ENCODE measurements around the gene UST.
"Not testable (repeated sequence)": the region's sequence is repeated elsewhere in the genome, so short reads cannot be mapped to it uniquely, and the experiment has no call there.

UST gene

GRCh38 chr6:148836751-148837150, 89.9 kb downstream of the UST start:
- no peak for DNase-seq (ENCODE audit: low read depth in 3 of 3)

DNA sequence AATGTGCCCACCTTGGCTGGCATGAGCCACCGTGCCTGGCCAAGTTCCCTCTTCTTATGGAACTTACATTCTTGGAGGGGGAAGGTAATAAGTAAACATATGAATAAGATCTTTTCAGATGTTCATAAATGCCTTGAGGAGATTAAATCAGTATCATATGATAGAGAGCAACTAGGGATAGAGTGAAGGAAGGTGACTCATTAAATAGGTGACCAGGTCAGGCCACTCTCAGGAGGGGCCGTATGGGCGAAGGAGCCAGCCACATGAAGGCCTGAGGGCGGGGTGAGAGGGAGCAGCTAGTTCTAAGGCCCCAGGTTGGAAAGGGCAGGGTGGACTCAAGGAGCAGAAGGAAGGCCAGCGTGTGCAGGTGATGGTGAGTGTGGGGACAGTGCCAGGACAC, 91.1 kb downstream of the UST start:
- DNase-seq (ENCODE audit: low read depth in 3 of 3), result no peak

DNA sequence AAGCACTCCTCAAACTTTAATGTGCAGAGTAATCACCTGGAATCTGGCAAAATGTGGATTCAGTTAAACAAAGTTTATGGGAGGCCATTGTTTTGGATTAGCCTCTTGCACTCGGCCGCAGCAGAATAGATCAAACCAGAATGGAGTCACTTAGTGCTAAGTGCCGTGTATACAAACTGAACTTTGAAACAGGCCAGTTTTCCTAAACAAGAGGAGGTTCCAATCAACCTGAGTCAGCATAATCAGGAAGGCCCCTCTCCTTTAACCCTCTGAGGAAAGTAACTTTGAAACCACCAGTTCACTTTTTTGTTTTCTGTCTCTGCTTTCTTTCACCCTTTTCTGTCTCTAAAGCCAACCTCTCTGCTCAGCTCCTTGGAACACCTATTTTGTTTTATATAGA, 92.2 kb downstream of the UST start:
- no peak for DNase-seq (ENCODE audit: low read depth in 3 of 3)

- no peak for DNase-seq (ENCODE audit: low read depth in 3 of 3)
These were observed 93.4 kb downstream of the UST start for GRCh38 chr6:148840256-148840655.

GRCh38 chr6:148842296-148843019, 95.6 kb downstream of the UST start:
- no peak for DNase-seq (ENCODE audit: low read depth in 3 of 3)

DNA sequence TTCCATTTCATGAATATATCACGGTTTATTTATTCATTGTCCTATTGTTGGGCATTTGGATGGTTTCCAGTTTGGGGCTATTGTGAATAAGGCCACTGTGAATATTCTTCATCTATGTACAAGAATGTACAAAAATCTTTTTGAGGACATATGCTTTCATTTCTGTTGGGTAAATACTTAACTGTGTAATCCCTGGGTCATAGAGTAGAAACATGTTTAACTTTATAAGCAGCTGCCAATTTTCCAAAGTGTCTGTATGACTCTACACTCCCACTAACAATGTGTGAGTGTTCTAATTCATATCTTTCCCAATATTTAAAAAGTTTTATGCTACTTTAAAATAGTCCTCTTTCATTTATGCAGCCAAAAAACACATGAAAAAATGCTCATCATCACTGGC, 98.6 kb downstream of the UST start:
- no peak for DNase-seq (ENCODE audit: low read depth in 3 of 3)

DNA sequence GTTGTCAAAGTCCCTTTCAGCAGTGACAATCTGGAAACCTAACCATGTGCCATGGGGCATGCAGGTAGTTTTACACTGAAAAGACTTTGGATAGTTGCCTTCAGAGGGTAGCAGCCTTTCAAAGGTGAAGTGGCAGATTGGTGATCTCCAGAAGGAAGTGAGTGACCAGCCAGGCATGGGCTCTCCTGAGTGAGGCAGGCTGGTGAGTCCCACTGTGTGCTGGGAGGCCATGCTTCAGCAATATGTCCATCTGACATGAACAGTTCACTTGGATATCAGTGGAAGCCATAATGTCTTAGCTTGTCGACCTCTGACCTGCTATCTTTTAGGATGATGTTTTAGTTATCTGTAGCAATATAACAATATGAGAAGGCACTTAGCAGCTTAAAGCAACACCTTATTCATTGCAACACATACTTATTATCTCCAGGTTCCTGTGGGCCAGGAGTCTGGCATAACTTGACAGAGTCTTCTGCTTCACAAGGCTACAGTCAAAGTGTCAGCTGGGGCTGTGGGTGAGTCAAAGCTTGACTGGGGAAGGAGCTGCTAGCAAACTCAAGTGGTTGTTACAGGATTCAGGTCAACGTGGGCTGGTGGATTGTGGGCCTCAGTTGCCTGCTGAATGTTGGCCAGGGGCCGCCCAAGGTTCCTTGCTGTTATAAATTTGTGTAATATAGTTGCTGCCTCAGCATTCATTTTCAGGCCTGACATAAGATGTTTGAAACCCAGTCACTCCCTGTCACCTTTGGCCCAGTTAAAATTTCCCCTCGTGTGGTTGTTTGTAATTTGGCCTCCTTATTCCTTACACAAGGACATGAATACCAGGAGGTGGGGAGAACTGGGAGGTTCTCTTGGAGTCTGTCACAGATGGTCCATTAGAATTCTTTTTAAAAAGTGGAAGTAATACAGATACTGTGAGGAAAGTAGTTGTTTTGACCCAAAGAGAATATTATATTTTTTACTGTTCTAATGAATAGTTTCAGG, 100.2 kb downstream of the UST start:
- peak in 1 of 3 donors; percentile 9 for DNase-seq (ENCODE audit: low read depth in 3 of 3)

- DNase-seq (ENCODE audit: low read depth in 3 of 3), result no peak
These were observed 102.1 kb downstream of the UST start for GRCh38 chr6:148848915-148849314.

GRCh38 chr6:148849449-148849848, 102.6 kb downstream of the UST start:
- DNase-seq (ENCODE audit: low read depth in 3 of 3), result not testable (repeated sequence)

- DNase-seq (ENCODE audit: low read depth in 3 of 3), result no peak
These were observed 104.1 kb downstream of the UST start for GRCh38 chr6:148850964-148851363.

DNA sequence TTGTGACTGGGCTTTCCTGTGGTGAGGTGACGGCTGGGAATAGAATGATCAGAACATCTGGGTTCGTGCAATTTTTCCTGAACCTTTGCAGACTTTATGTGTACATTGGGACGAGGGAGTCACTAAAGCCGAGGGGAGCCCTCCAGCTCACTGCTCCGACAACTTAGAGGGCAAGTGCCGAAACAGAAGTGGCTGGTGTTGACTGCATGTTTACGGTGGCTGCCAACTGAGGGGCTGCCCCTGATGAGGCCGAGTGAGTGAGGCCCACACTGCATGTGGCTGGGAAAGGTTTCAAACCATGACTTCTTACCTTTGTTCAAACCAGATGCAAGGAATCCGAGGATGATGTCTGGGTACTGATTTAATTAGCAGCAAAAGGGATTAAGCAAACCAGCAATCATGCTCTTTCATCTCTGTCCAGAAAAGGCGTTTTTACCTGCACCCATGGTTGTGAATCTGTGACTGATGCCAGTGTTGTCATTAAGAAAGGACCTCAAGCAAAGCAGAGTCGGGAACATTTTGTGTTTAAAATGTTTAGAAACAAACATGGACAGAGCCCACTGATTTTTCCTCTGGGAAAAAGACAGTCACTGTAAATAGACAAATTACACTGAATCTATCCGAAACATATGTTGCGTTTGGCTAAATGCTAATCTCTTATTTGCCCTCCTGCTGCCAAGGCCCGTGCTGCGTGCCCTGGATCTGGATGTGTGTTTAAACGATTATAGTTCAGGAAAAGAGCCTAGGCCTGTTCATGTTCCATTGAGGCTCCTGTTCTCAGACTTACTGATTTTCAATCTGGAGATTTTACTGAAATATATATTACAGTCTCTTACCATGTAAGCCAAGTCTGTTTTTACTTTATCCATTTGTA, 105.1 kb downstream of the UST start:
- DNase-seq (ENCODE audit: low read depth in 3 of 3), result no peak

DNA sequence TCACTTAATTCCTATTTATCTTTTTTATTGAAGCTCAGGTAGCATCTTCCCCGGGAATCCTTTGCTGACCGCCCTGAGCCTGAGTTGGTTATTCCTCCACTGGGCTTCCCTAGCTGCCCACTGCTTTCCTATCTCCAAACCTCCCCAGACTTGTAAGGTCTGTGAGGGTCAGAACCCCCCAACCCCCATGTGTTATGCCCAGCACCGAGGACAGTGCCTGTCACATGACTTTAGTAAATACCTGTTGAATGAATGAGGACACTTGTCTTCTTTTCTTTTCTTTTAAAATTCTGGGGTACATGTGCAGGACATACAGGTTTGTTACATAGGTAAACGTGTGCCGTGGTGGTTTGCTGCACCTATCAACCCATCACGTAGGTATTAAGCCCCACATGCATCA, 105.9 kb downstream of the UST start:
- no peak for DNase-seq (ENCODE audit: low read depth in 3 of 3)

GRCh38 chr6:148853113-148853512, 106.3 kb downstream of the UST start:
- not testable (repeated sequence) for DNase-seq (ENCODE audit: low read depth in 3 of 3)

GRCh38 chr6:148854096-148854495, 107.3 kb downstream of the UST start:
- no peak for DNase-seq (ENCODE audit: low read depth in 3 of 3)

DNA sequence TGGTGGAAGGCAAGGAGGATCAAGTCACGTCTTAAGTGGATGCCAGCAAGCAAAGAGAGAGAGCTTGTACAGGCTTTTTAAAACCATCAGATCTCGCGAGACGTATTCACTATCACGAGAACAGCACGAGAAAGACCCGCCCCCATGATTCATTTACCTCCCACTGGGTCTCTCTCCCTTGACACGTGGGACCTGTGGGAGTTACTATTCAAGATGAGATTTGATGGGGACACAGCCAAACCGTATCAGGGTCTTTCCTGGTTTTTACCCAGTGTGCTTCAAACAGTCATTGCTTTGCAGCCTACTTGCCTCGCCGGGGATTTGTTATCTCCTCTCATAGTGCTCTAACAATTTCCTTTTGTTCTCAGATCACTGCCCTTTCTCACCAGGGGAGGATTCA, 108.2 kb downstream of the UST start:
- DNase-seq (ENCODE audit: low read depth in 3 of 3), result no peak

GRCh38 chr6:148855744-148856143, 108.9 kb downstream of the UST start:
- no peak for DNase-seq (ENCODE audit: low read depth in 3 of 3)

DNA sequence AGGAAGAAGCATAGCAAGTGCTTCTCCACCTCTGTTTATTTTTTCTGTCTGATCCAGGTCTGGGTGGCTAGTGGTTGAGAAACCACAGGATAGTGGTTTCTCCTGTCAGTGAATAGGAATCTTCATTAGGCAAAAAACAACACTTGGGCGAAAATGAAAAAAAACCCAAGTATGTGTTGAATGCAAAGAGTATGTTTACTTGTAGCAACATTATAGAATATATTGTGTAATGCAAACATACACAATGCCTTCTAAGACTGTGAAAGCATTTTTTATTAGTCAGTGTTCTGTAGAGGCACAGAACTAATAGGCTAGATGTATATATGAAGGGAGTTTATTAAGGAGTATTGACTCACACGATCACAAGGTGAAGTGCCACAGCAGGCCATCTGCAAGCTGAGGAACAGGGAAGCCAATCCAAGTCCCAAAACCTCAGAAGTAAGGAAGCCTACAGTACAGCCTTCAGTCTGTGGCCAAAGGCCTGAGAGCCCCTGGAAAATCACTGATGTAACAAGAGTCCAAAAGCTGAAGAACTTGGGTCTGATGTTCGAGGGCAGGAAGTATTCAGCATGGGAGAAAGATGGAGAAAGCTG, 111.1 kb downstream of the UST start:
- DNase-seq (ENCODE audit: low read depth in 3 of 3), result no peak

DNA sequence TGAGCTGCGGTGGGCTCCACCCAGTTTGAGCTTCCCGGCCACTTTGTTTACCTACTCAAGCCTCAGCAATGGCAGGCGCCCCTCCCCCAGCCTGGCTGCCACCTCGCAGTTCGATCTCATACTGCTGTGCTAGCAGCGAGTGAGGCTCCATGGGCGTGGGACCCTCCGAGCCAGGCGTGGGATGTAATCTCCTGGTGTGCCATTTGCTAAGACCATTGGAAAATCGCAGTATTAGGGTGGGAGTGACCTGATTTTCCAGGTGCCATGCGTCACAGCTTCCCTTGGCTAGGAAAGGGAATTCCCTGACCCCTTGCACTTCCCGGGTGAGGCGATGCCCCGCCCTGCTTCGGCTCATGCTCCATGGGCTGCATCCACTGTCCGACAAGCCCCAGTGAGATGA, 117.3 kb downstream of the UST start:
- DNase-seq (ENCODE audit: low read depth in 3 of 3), result not testable (repeated sequence)

DNA sequence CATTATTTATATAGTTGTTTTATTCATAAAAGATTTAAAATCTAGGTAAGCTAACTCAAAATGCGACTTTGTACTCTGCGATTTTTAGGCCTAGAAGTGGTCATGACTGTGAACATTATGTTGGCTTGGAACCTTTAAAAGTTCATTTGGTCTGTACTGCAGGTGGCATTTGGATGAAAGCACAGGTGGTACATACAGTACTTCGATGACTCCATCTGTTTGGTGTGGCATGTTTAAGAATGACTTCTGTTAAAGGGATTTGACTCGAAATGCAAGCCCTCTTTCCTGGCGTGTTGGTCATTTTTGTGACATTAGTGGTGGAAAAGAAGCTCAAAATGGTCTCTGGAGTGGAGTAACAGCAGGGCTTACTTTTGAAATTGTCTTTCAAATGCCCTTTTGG, 118.1 kb downstream of the UST start:
- DNase-seq (ENCODE audit: low read depth in 3 of 3), result no peak

DNA sequence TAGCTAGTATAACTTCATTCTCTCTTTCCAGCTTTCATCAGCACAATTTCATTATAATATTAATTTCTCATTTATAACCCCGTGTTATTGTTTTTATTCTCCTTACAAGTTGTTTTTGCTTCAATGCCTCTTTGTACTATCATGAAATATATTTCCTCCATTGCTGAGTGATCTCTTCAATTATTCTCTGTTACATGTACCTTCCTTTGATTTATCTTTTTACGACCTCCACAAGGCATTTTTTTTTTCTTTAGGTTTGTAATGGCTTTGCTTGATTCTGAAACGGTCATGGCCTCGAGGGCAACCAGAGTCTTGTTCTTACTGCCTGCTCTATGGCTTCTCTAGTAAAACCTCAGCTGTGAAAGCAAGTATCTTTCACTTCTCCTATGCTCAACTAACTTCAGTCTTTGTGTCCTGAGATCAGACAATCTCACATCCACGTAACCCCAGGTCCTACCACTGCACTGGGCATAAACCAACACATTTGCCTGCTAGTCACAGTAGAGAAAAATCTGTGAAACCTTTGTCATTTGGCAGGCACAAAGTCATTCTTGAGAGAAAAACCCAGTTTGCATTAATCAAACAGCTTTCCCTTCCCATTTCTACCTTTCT, 119.9 kb downstream of the UST start:
- no peak for DNase-seq (ENCODE audit: low read depth in 3 of 3)

GRCh38 chr6:148867862-148868261, 121.0 kb downstream of the UST start:
- peak in 1 of 3 donors; percentile 8 for DNase-seq (ENCODE audit: low read depth in 3 of 3)

Measured in stimulated activated CD4-positive, alpha-beta T cell treated with anti-CD3 and anti-CD28 coated beads, TNF-alpha, amount 100 ng/mL, for 48 hours (primary cell).